A549 (cell line): ENCODE data around the gene STIM2. TPM values are rescaled to one million over a fixed set of nuclear protein-coding genes. Genes with fewer than 3 reads are reported as not detected.

Experiments used
- ATAC-seq, 2 experiments: fragments of 200-7000 bp in 1 of 2; fragments of >200 bp in 1 of 2; cut with Nextera tagmentation in 1 of 2; cut with Tn5 transposase in 1 of 2; 3 replicates each; pipeline versions ENCODE4 v1.8.0 to v1.9.1; 2018 to 2020; ENCODE audit warnings: mild to moderate bottlenecking in 1 of 2, moderate library complexity in 1 of 2
- CTCF ChIA-PET: fragments of 300-600 bp; sonication (Branson Sonifier 250); formaldehyde crosslinking; extraction: SDS; loops from one replicate; lab custom pipeline; 2021; ENCODE audit warnings: antibody characterized with exemption, inconsistent platforms; lab: Yijun Ruan, JAX
- POLR2A ChIA-PET: fragments of 350-600 bp; formaldehyde crosslinking; extraction: SDS; loops from one replicate; lab custom pipeline; 2021; ENCODE audit warnings: antibody characterized with exemption, inconsistent platforms; lab: Yijun Ruan, JAX
- DNase-seq, 2 experiments: peaks; one replicate each; pipeline versions ENCODE4 v3.0.0 to v3.0.0-alpha.2; 2011 to 2016; ENCODE audit warnings: low read depth in 1 of 2, low spot score in 1 of 2
- FAIRE-seq: peaks from 2 replicates; lab custom pipeline; 2011; peaks lifted over from hg19 to GRCh38; lab: Jason Lieb, UNC
- H3K27ac ChIP-seq, 2 experiments: fragments of >200 bp; sonication (Bioruptor Twin); formaldehyde crosslinking; 3 replicates each; pipeline ENCODE4 v1.5.1; 2016 to 2017
- H3K4me1 ChIP-seq: fragments of >200 bp; sonication (Bioruptor Twin); formaldehyde crosslinking; 3 replicates; pipeline ENCODE4 v1.6.1; 2016
- H3K4me2 ChIP-seq: fragments of >200 bp; sonication (Bioruptor Twin); formaldehyde crosslinking; 3 replicates; pipeline ENCODE4 v1.6.1; 2016
- H3K4me3 ChIP-seq: fragments of >200 bp; sonication (Bioruptor Twin); formaldehyde crosslinking; 3 replicates; pipeline ENCODE4 v1.5.1; 2016
- H3K9me3 ChIP-seq: fragments of >200 bp; sonication (Bioruptor Twin); formaldehyde crosslinking; 3 replicates; pipeline ENCODE4 v1.6.1; 2016
- CHD2 ChIP-seq: fragments of 150-350 bp; IDR thresholded peaks from 2 replicates; pipeline ENCODE4 v1.6.1; 2014; ENCODE audit warnings: low read length; ENCODE audit not compliant: partially characterized antibody
- CHD4 ChIP-seq: fragments of 200-600 bp; sonication (generic); IDR thresholded peaks from 2 replicates; pipeline ENCODE4 v1.6.1; 2016; ENCODE audit warnings: antibody characterized with exemption, mild to moderate bottlenecking, borderline replicate concordance
- FOSL2 ChIP-seq, 2 experiments: fragments of 450-650 bp in 1 of 2; fragments of >200 bp in 1 of 2; sonication (Bioruptor Twin) in 1 of 2; formaldehyde crosslinking; IDR thresholded peaks; 2 replicates each; pipeline versions ENCODE4 v1.5.0 to v1.6.1; 2016 to 2020; ENCODE audit warnings: mild to moderate bottlenecking in 1 of 2, moderate library complexity in 1 of 2
- FOXS1 ChIP-seq: fragments of 250-450 bp; sonication (Bioruptor Pico); IDR thresholded peaks from 2 replicates; pipeline ENCODE4 v1.5.0; 2020; ENCODE audit warnings: mild to moderate bottlenecking, moderate library complexity
- GATA3 ChIP-seq: IDR thresholded peaks from 2 replicates; pipeline ENCODE4 v1.6.1; 2012; ENCODE audit warnings: borderline replicate concordance
- HDAC2 ChIP-seq: fragments of 200-600 bp; sonication (generic); IDR thresholded peaks from 2 replicates; pipeline ENCODE4 v1.6.1; 2016
- HEYL ChIP-seq: fragments of 250-450 bp; sonication (Bioruptor Pico); IDR thresholded peaks from 2 replicates; pipeline ENCODE4 v1.8.0; 2021; ENCODE audit warnings: mild to moderate bottlenecking, moderate library complexity
- HOXA7 ChIP-seq: fragments of 250-450 bp; sonication (Bioruptor Pico); IDR thresholded peaks from 2 replicates; pipeline ENCODE4 v1.5.0; 2020; ENCODE audit warnings: mild to moderate bottlenecking, moderate library complexity
- HOXB13 ChIP-seq: fragments of 250-450 bp; sonication (Bioruptor Pico); IDR thresholded peaks from 2 replicates; pipeline ENCODE4 v1.5.0; 2020; ENCODE audit warnings: low read depth, mild to moderate bottlenecking, moderate library complexity
- HOXB5 ChIP-seq: fragments of 250-450 bp; sonication (Bioruptor Pico); IDR thresholded peaks from 2 replicates; pipeline ENCODE4 v1.5.0; 2020; ENCODE audit warnings: mild to moderate bottlenecking, moderate library complexity
- JUN ChIP-seq, 2 experiments: fragments of >200 bp; sonication (Bioruptor Twin); formaldehyde crosslinking; IDR thresholded peaks; 2 replicates in 1 of 2; 3 replicates in 1 of 2; pipeline ENCODE4 v1.6.1; 2016 to 2017
- JUNB ChIP-seq: fragments of >200 bp; sonication (Bioruptor Twin); formaldehyde crosslinking; IDR thresholded peaks from 2 replicates; pipeline ENCODE4 v1.6.1; 2016
- KDM1A ChIP-seq: fragments of 200-600 bp; sonication (generic); IDR thresholded peaks from 2 replicates; pipeline ENCODE4 v1.6.1; 2016; ENCODE audit warnings: low read depth, mild to moderate bottlenecking
- KDM5A ChIP-seq: fragments of 200-600 bp; sonication (generic); IDR thresholded peaks from 2 replicates; pipeline ENCODE4 v1.6.1; 2016; ENCODE audit warnings: antibody characterized with exemption, mild to moderate bottlenecking
- MAX ChIP-seq: IDR thresholded peaks from 2 replicates; pipeline ENCODE4 v1.6.1; 2012
- NFE2L2 ChIP-seq: fragments of 150-350 bp; conservative IDR thresholded peaks from 2 replicates; pipeline ENCODE4 v1.6.1; 2014; ENCODE audit warnings: low read length
- NPAS2 ChIP-seq: fragments of 250-450 bp; sonication (Bioruptor Pico); IDR thresholded peaks from 2 replicates; pipeline ENCODE4 v1.8.0; 2022; ENCODE audit warnings: mild to moderate bottlenecking, moderate library complexity, borderline replicate concordance
- PHF8 ChIP-seq: fragments of 200-600 bp; sonication (generic); IDR thresholded peaks from 2 replicates; pipeline ENCODE4 v1.6.1; 2016; ENCODE audit warnings: low read depth, mild to moderate bottlenecking, antibody characterized with exemption, moderate library complexity, borderline replicate concordance
- POLR2AphosphoS2 ChIP-seq: conservative IDR thresholded peaks from 2 replicates; pipeline ENCODE4 v1.6.1; 2012; ENCODE audit warnings: low read length, improper control_type of control experiment, inconsistent platforms
- RAD21 ChIP-seq, 2 experiments: fragments of >200 bp in 1 of 2; sonication (Bioruptor Twin) in 1 of 2; formaldehyde crosslinking in 1 of 2; IDR thresholded peaks in 1 of 2; conservative IDR thresholded peaks in 1 of 2; 2 replicates in 1 of 2; 3 replicates in 1 of 2; pipeline ENCODE4 v1.6.1; 2012 to 2018; ENCODE audit warnings: inconsistent platforms in 1 of 2
- RARB ChIP-seq: fragments of 250-450 bp; sonication (Bioruptor Pico); IDR thresholded peaks from 2 replicates; pipeline ENCODE4 v1.8.0; 2021; ENCODE audit warnings: mild to moderate bottlenecking, moderate library complexity
- RFX5 ChIP-seq: fragments of 450-650 bp; IDR thresholded peaks from 2 replicates; pipeline ENCODE4 v1.7.1; 2014; ENCODE audit warnings: antibody characterized with exemption, mild to moderate bottlenecking, moderate library complexity
- RNF2 ChIP-seq: fragments of 200-600 bp; sonication (generic); IDR thresholded peaks from 2 replicates; pipeline ENCODE4 v1.6.1; 2016; ENCODE audit warnings: low read depth, mild to moderate bottlenecking, antibody characterized with exemption, moderate library complexity, borderline replicate concordance
- SREBF2 ChIP-seq: fragments of 450-650 bp; IDR thresholded peaks from 2 replicates; pipeline ENCODE4 v1.6.1; 2014; ENCODE audit warnings: mild to moderate bottlenecking, moderate library complexity
- TP53 ChIP-seq: fragments of 250-450 bp; sonication (Bioruptor Pico); IDR thresholded peaks from 2 replicates; pipeline ENCODE4 v1.5.0; 2021; ENCODE audit warnings: mild to moderate bottlenecking, moderate library complexity
- USF2 ChIP-seq: fragments of 450-650 bp; IDR thresholded peaks from 2 replicates; pipeline ENCODE4 v1.6.1; 2014; ENCODE audit warnings: antibody characterized with exemption
- ZFP36 ChIP-seq: fragments of 450-650 bp; IDR thresholded peaks from 2 replicates; pipeline ENCODE4 v1.6.1; 2014; ENCODE audit warnings: borderline replicate concordance; ENCODE audit not compliant: partially characterized antibody
- WGBS: methylation state at CpG from one replicate; pipeline ENCODE4 v1.1.6; 2017; ENCODE audit errors: missing lambda C conversion rate; 5-methylcytosine and 5-hydroxymethylcytosine counted together
- polyA plus RNA-seq, 4 experiments: library from polyadenylated mRNA; depleted of rRNA in 3 of 4; stranded (reverse); fragments of >200 nt; fragmentation: RNase III in 1 of 4; extraction: RNeasy Plus Mini Kit Qiagen cat#74134 plus additional on column Dnase treatment in 1 of 4; gene quantifications; 2 replicates in 3 of 4; 3 replicates in 1 of 4; pipeline ENCODE4 v1.2.3, GENCODE V29; 2011 to 2017
- TF ChIP-seq, protein P1 (sequence below): fragments of >200 bp; sonication (Bioruptor Twin); formaldehyde crosslinking; IDR thresholded peaks from 3 replicates; pipeline ENCODE4 v1.6.1; 2016

The STIM2 gene
- polyA plus RNA-seq, 2 of the 4 experiments (the other 2 are of a cell fraction) = 13.6 to 20.6 TPM

DNA sequence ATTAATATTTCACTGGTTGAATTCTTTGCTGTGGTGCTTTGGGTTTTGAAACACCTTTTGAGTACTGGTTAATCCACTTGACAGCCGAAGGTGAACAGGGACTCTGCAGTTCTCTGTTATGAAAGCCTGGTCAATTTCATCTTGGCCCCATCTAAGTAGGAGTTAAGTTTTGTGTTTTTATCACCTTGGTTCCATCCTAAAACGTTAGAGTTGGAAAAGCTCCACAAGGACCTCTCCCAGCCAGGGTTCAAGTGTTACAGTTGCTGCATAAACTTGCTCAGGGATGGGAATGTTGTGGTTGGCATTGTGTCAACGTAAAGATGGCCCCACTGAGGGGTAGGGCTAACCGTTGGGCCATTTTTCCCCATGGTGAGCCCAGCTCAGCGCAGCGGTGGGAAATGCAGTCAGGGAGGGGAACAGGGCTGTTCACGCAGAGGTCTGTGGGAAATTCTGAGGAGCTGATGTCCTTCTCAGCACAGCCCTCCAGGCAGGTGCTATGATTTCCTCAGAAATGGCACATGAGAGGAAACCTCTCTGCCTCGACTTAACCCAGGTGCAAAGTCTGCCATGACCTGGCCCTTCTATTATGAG lies 188.7 kb downstream of the STIM2 start:
- no peak for FAIRE-seq
- ATAC-seq = no peak
- no peak overlapping the region; the same call in 2 of the 3 replicates for H3K4me2 ChIP-seq
- no peak for DNase-seq
- H3K27ac ChIP-seq = no peak overlapping the region
- TF ChIP-seq MAX = no peak
- TF ChIP-seq CHD2 = no peak
- TF ChIP-seq FOSL2 (IDR thresholded peaks at IDR 0.05) = no peak
- TF ChIP-seq FOSL2 (CRISPR knock-in tag; IDR thresholded peaks at IDR 0.05) = no peak
- no peak for TF ChIP-seq PHF8
- no peak for TF ChIP-seq HOXB5 (CRISPR knock-in tag)
- no peaks in the 10 kb centered on the region for H3K4me1 ChIP-seq
- no peak overlapping the region for H3K4me3 ChIP-seq
- POLR2A ChIA-PET = no interaction called here
- no peaks in the 10 kb centered on the region for H3K9me3 ChIP-seq
- CTCF ChIA-PET = interaction anchor here (0.5 to 1.4 kb wide), 5 partner anchors 9 to 235 kb away, joined by 3 to 5 read pairs (median 3); no protein-coding TSS in a partner anchor
- 40% methylated on average over 7 of the region's 8 CpGs for WGBS

- Histone ChIP-seq H3K27ac (no peak overlapping the region), H3K9me3 (no peaks in the 10 kb centered on the region), H3K4me2 (no peak overlapping the region), H3K4me3 (no peak overlapping the region)
- DNase-seq (no peak), FAIRE-seq (no peak)
- ChIA-PET CTCF (no interaction called here), POLR2A (no interaction called here)
- WGBS = 53% methylated on average over 3 of the region's 3 CpGs
- TF ChIP-seq HEYL (no peak), HDAC2 (no peak), KDM1A (no peak), MAX (no peak), RAD21 (conservative IDR thresholded peaks at IDR 0.05 in 1 of 2, IDR thresholded peaks at IDR 0.05 in 1 of 2) (no peak), KDM5A (no peak), TP53 (CRISPR knock-in tag) (no peak), RARB (CRISPR knock-in tag) (no peak), ZFP36 (no peak), CHD2 (no peak), JUNB (no peak), NPAS2 (CRISPR knock-in tag) (no peak), RFX5 (no peak), RNF2 (no peak), USF2 (no peak), HOXB13 (CRISPR knock-in tag) (no peak), SREBF2 (no peak)
- TF ChIP-seq, protein P1, sequence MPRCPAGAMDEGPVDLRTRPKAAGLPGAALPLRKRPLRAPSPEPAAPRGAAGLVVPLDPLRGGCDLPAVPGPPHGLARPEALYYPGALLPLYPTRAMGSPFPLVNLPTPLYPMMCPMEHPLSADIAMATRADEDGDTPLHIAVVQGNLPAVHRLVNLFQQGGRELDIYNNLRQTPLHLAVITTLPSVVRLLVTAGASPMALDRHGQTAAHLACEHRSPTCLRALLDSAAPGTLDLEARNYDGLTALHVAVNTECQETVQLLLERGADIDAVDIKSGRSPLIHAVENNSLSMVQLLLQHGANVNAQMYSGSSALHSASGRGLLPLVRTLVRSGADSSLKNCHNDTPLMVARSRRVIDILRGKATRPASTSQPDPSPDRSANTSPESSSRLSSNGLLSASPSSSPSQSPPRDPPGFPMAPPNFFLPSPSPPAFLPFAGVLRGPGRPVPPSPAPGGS = no peak
- TF ChIP-seq, all 56 proteins: peak for 0
- ATAC-seq = no peak
- no peaks in the 10 kb centered on the region for H3K4me1 ChIP-seq
Observed at GRCh38 chr4:27050731-27051130, 190.1 kb downstream of the STIM2 start.

DNA sequence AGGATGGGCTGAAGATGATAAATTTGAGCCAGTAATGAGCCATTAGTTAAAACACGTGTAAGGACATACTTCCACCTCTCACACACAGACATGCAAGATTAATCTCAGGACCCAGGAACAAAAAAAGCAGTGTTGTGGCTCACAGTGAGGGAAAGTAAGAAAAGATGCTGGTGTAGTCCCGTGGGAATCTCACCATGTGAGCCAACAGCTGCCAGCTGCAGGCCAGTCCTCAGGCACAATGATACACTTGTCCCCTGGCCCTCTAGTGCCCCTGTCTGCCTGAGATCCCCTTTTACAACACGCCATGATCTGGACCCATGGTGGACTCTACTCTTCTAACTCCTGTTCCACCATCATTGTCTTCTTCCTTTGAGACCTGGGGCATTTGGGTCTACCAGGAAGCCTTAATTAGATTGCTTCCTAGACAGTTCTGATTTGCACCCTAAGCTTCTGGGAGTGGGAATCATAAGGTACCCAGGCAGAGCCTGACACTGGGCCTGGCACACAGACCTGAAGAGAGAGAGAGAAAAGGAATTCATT lies 194.7 kb downstream of the STIM2 start:
- H3K27ac ChIP-seq = no peak overlapping the region
- POLR2A ChIA-PET = no interaction called here
- DNase-seq (no peak), FAIRE-seq (no peak), ATAC-seq (no peak)
- H3K4me2 ChIP-seq = no peak overlapping the region
- CTCF ChIA-PET = no interaction called here
- no peak for TF ChIP-seq CHD4
- no peak for TF ChIP-seq POLR2AphosphoS2
- TF ChIP-seq GATA3 = no peak
- no peak for TF ChIP-seq FOXS1
- no peak for TF ChIP-seq JUN (IDR thresholded peaks at IDR 0.05)
- no peak for TF ChIP-seq HOXA7 (CRISPR knock-in tag)
- TF ChIP-seq NFE2L2 = no peak
- WGBS = 8% methylated on average over 3 of the region's 3 CpGs
- H3K4me3 ChIP-seq = no peak overlapping the region
- H3K4me1 ChIP-seq = no peaks in the 10 kb centered on the region
- no peaks in the 10 kb centered on the region for H3K9me3 ChIP-seq
